ENCODE measurements around the gene TBC1D2B.

Gene TBC1D2B

DNA sequence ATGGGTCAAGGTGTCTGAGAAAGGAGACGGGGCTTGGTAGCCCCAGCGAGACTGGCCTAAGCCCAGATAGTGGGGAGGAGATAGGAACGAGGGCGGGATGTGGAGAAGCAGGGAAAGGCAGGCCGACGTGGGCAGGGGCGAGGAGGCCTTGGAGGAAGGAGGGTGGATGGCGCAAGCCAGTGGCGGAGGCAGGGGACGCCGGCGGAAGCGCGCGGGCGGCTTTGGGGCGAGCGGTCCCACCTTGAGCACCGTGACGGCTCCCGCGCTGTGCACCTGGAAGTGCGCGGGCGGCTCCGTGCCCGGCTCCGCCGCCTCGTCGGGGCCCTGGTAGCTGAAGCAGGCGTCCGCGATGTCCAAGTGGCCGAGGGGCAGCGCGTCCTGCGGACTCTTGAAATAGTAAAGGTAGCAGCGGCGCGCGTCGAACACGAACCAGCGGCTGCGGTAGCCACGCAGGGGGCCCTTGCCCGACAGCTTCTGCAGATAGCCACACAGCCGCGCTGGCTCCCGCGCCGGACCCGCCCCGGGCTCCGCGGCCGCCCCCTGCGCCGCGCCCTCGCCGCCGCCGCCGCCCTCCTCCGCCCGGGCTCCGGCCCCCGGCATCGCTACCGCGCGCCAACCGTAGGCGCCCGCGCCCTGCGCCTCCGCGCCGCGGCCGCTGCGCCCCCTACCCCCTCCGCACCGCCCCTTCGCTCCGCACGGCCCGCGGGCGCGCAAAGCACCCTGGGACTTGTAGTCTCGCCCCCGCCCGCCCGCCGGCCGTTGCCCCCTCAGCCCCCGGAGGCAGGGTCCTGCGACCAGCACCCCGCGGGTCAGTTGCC lies at the start of gene TBC1D2B:
Gene TBC1D2B, minus strand, starts transcription at position 659 of the 818 bp plus-strand sequence. Its CDS starts 59 bp downstream, at position 600.
- peak; percentile 73 for DNase-seq

GRCh38 chr15:78125267-78125666 lies 47.8 kb upstream of the TBC1D2B start:
- DNase-seq: no peak

DNA sequence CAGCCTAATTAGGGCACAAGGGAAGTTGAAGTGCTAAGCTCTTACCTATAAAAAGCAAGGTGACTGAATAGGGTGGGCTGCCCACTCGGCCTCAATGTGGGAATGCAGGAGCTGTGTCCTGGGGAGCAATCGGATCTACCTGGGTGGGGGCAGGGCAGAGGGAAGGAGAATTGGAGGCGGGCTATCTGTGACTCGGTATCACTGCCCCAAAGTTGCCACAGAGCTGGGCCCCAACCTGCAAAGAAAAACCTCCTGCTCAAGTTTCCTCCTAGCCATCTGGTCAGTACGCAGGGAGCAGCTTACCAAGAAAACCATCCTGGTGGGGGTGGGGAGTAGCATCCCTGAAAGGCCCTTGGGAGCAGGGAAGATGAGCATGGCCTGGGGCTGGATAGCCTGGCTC lies 43.0 kb upstream of the TBC1D2B start:
- DNase-seq: no peak

DNA sequence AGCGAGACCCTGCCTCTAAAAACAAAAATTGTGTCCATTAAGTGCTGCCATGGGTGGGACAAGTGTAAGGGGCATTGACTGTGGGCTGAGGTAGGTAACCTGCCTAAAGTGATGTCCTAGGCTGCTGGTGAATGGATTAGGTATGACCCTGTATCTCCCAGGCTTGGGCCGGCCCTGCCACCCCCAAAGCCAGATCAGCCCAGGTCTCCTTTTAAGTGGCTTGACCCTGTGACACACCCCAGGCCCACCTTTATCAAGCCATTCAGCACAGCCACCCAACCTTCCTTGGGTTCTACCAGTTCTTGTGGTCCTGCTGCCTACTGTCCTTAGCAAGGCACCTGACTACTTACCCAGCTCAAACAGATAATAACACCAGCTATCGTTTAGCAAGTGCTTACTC lies 35.0 kb upstream of the TBC1D2B start:
- DNase-seq: no peak

DNA sequence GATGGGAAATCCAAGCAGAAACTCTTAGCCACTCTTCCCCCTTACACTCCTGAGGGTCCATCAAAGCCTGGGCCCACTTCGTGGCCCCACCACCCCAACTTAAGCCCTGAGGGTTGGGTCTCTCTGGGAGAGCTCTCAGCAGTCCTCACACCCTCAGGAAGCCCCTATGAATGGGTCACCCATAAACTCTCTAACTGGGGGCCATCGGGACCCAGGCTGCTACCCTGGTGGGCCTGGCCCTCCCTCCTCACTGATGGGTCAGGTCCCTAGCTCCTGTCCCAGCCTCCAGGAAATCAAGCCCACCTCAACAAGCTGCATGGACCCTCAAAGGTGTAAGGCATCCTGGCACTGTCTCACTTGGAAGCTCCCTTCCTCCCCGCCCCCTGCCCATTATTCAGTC lies 34.3 kb upstream of the TBC1D2B start:
- peak; percentile 12 for DNase-seq

- peak; percentile 15 for DNase-seq
These were observed 33.5 kb upstream of the TBC1D2B start for GRCh38 chr15:78110916-78111475.

- no peak for DNase-seq
These were observed 32.6 kb upstream of the TBC1D2B start for GRCh38 chr15:78110096-78110495.

- no peak for DNase-seq
These were observed 31.6 kb upstream of the TBC1D2B start for GRCh38 chr15:78109156-78109555.

DNA sequence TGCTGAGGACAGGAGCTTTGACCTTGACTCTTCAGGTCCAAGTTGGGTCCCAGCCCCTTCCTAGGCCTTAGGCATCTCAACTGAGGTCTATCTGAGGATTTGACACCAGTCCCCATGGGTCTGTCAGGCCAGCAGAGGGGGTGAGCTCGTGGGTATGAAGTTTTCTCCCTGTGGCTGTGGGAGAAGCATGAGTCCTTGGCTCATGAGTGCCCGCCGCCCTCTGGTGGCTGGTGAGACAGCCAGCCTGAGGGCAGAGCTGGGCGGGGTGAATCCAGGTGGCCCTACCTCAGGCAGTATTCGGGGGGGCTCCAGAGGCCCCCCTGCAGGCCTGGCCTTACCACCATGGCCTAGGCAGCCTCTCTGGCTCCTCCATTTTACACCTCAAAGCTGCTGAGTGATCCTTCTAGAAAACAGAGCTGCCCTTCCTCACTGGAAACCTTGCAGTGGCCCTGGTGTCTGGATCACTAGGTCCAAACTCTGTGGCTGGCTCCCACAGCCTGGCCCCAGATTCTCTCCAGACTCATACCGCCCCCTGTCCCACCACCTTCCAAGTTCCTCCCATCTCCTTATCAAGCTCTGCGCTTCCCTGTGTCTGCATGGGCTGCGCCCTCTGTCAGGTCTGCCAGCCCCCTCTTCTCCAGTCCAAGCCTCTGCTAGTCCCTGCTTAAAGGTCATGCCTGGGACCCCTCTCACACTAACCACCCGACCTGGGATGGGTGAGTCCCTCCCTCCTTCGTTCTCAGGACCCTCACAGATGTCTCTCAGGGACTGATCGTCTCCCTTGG lies 31.0 kb upstream of the TBC1D2B start:
- DNase-seq: peak; percentile 82

GRCh38 chr15:78107471-78107870 lies 30.0 kb upstream of the TBC1D2B start:
- DNase-seq: peak; percentile 12

GRCh38 chr15:78105476-78106241 lies 28.1 kb upstream of the TBC1D2B start:
- DNase-seq: peak; percentile 24

DNA sequence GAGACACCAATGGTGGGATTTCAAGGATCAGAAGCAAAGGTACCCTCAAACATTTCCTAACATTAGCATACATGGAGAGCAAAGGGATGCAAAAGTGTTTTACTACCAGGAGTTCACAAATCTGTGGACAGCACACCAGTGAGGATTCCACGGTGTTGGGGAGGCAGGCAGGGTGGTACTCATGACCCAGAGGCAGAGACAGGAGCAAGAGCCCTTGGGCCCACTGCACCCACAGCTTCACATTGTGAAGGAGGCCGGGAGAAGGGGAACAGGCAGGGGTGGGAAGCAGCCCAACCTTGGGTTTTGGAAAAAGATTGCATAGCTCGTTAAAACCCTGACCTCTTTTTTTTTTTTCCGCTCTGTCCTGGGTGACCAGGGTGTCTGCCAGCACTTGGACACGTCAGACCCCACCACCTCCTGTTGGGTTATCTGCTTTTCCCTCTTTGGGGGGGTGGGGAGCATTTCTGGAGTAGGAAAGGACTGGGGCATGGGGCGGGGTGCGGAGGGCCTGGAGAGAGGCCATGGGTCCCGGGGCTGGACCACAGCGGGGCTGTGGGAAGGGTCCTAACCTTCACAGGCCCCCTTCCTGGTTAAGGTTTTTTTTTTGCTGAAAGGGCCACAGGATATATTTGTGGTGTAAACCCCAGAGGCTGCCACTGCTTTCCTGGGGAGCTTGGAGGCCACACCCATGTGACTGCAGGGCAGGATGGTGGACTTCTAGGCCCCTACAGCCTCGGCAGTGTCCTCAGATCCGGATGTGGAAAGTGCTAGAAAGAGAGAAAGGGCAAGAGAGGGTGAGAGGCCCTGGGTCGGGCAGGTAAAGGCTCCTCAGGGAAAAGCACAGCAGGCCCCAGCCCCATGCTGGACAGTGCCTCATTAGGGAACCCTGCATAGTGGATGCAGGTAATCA lies 27.3 kb upstream of the TBC1D2B start:
- peak; percentile 16 for DNase-seq

DNA sequence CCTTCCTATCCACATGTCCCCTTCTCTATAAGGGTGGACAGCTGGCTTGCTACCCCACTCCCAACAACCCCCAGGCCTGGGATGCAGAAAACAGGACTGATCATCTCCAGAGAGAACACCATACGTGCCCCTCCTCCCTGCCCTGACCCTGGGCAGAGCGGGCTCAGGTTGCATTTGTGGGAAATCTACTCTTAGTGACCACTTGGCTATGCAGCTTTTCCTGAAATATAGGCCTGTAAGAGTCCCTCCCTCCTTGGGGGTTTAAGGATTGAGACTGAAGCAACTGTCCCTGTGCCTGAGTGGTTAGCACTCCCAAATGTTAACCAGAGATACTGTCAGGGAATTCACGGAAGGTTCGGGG lies 26.6 kb upstream of the TBC1D2B start:
- no peak for DNase-seq

- peak; percentile 41 for DNase-seq
These were observed 26.1 kb upstream of the TBC1D2B start for GRCh38 chr15:78103406-78104118.

GRCh38 chr15:78102741-78103140 lies 25.2 kb upstream of the TBC1D2B start:
- peak; percentile 10 for DNase-seq

GRCh38 chr15:78102211-78102610 lies 24.7 kb upstream of the TBC1D2B start:
- DNase-seq: no peak

GRCh38 chr15:78101423-78102105 lies 24.1 kb upstream of the TBC1D2B start:
- DNase-seq: peak; percentile 8

GRCh38 chr15:78100886-78101285 lies 23.4 kb upstream of the TBC1D2B start:
- DNase-seq: peak; percentile 16

GRCh38 chr15:78098131-78098755 lies 20.7 kb upstream of the TBC1D2B start:
- peak; percentile 17 for DNase-seq

DNA sequence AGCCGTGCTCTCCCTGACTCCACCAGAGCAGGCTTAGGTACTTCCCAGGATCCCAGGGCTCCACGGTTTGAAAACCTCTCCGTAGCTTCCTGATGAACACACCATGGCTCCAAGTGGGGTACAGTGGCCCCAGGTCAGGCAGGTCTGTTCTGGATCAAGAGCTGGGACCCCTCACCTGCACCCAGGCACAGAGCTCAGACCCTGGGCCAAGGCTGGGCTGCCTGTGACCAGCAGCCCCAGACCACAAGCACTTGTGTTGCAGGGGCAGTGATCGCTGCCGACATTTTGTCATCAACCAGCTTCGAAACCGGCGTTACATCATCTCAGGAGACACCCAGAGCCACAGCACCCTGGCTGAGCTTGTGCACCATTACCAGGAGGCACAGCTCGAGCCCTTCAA lies 20.2 kb upstream of the TBC1D2B start:
- no peak for DNase-seq
